ENCODE results near the gene SLC6A6.
"Not testable (repeated sequence)": the region's sequence is repeated elsewhere in the genome, so short reads cannot be mapped to it uniquely, and the experiment has no call there.

SLC6A6 gene

GRCh38 chr3:14434126-14434497 is 31.7 kb downstream of the SLC6A6 start:
- in situ Hi-C loops (cut with HindIII; ENCODE audit: low sequenced_read_pairs) = no loop called here

- in situ Hi-C loops (cut with HindIII; ENCODE audit: low sequenced_read_pairs) = no loop called here
Observed at GRCh38 chr3:14434498-14435151, 32.2 kb downstream of the SLC6A6 start.

DNA sequence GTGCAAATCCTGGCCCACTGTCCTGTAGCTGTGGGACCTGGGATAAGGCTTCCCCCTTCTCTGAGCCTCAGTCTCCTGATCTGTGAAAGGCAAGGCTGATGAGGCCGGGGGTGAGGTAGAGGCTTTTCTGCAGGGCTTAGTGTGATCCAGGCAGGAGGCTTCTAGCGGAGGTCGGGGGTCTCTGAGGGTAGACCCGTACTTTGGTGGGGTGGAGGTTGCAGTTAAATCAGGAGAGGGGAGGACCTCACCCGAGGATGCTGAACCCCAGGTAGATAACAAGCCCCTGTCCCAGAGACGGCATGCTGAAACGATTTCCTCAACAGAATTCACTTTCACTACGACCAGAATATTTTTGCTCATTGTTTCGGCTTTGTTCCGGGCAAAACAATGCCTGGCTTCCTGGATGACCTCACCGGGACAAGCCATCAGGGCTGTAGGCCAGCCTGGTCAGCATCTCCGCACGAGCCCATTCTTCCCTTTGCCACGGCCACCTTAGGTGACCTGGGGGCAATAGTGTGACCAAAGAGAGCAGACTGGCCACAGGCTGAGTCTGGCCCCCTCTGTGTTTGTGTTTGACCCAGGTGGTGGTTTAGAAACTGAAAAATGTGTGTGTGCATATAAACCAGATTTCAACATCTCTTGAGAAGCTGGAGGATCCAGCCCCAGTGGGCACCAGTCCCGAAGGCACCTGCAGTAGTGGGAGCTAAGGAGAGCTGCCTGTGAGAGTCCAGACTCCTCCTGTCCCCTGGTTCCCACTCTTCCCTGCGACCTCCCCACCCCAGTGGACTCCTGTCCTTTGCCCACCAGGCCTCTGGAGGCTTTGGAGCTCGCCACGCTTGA is 33.0 kb downstream of the SLC6A6 start:
- in situ Hi-C loops (cut with HindIII; ENCODE audit: low sequenced_read_pairs) = no loop called here

DNA sequence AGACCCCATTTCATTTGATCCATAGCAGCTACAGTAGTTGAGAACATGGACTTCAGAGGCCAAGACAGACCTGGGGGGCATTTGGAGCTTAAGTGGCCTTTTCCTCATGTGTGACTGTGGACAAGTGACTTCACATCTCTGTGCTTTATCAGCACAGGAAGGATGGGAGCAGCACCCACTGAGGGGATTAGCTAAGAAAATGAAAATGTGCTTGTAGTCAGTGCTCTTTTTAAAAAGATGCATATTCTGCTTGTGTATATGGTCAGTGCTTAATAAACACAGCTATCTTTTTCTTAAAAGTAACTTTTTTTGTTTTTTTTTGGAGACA is 34.5 kb downstream of the SLC6A6 start:
- in situ Hi-C loops (cut with HindIII; ENCODE audit: low sequenced_read_pairs) = no loop called here

GRCh38 chr3:14437705-14438104 is 35.3 kb downstream of the SLC6A6 start:
- in situ Hi-C loops (cut with HindIII; ENCODE audit: low sequenced_read_pairs) = not testable (repeated sequence)

GRCh38 chr3:14438262-14438661 is 35.9 kb downstream of the SLC6A6 start:
- in situ Hi-C loops (cut with HindIII; ENCODE audit: low sequenced_read_pairs) = no loop called here

DNA sequence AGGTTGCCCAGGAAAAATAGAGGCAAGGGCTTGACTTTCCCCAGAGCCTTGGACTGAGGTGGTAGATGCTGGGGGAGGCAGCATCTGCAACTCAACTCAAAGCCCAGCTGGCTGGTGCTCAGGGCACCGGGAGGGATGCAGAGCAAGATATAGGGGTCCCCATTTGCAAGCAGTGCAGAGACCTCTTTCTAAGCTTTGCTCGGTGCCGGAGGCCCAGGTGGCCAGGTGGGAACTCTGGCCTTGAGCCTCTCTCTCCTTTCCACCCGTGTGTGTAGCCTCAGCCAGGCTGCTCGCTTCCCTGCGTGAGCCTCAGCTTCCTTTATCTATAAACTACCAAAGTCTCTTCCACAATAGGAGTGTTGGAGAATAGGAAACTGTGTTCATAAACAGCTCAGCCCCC is 36.5 kb downstream of the SLC6A6 start:
- in situ Hi-C loops (cut with HindIII; ENCODE audit: low sequenced_read_pairs) = no loop called here

DNA sequence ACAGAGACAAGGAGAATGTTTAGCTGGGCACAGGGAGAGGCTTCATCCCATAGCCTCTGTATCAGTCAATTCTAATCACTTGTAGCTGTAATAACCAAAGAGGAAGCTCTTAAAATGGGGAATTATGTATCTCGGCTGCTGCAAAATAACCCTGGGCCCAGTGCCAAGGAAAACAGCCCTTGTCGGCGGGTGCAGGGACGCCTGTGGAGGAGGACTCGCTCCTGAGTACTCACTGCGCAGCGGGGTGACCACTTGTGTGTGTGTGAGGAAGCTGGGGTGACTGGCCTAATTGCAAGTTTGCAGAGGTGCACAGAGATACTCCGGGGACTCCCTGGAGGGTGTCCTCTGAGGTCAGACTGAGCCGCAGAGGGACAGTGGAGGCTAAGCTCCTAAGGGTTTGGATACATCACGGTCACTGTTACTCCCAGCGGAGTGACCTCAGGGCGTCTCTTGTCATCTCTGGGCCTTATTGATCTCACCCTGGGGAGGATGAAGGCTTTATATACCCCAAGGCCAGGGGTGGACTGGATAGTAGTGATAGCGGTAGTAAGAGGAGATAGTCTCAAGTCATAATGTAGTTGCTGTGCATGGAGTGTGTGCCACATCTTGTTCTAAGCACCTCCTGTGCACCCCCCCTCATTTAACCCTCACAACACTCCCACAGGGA is 37.2 kb downstream of the SLC6A6 start:
- in situ Hi-C loops (cut with HindIII; ENCODE audit: low sequenced_read_pairs) = no loop called here

GRCh38 chr3:14440168-14440518 is 37.7 kb downstream of the SLC6A6 start:
- in situ Hi-C loops (cut with HindIII; ENCODE audit: low sequenced_read_pairs) = no loop called here

DNA sequence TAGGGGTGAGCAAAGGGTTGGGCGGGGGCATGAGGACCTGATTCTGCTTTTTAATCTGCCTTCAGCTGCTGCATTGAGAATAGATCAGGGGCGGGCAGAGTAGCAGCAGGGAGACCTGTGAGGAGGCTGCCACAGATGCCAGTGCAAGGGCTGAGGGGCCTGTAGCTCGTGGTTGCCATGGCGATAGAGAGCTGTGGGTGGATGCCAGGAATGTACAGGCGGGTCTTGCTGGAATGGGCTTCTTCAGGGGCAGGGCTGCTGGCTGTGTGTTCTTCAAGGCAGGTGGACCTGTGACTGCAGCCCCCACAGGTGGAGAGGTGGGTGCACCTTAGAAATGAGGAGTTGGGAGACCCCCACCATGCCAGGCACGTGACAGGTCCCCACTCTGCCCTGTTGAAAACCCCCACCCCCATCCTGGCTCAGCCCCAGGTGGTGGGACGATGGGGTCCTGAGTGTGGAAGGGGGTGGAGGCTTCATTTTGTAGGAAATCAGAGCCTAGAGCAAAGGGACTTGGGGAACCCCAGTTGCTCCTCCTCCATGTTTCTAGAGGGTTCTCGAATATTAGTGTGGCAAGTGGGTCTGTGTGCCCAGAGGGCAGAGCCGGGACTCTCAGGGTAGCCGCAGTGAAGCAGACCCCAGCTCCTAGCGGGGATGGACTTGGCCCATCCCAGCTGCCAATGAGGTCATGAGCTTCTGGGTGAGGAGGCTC is 38.3 kb downstream of the SLC6A6 start:
- in situ Hi-C loops (cut with HindIII; ENCODE audit: low sequenced_read_pairs) = no loop called here

DNA sequence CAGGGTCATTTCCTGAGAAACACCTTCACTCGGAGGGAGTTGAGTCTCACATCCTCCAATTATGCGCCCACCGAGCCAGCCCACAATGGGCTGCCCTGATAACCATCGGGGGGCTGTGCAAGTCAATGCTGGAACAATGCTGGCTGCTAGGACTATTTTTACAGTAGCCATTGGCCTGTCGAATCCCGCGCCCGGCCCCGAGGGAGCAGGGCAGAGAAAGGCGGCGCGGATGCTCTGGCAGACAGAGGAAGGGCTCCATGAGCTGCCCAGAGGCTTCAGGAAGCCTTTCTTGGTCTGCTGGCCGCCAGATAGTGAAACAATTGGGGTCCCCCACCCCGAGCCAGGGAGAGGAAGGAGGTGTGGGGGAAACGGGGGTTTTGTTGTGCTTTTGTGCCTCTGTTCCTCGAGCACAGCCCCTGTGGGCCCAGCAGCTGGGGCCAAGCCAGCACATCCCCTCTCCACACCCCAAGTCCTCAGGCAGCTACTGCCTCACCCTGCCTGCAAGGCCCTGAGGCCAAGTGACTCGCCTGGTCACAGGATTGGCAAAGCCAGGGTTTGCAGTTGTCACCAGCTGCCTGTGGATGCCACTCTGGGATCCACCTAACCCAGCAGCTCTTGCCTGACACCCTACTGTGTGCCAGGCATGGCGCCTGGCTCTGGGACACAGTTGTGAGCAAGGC is 39.0 kb downstream of the SLC6A6 start:
- in situ Hi-C loops (cut with HindIII; ENCODE audit: low sequenced_read_pairs) = no loop called here

GRCh38 chr3:14441920-14442300 is 39.5 kb downstream of the SLC6A6 start:
- in situ Hi-C loops (cut with HindIII; ENCODE audit: low sequenced_read_pairs) = no loop called here

GRCh38 chr3:14444380-14444779 is 42.0 kb downstream of the SLC6A6 start:
- in situ Hi-C loops (cut with HindIII; ENCODE audit: low sequenced_read_pairs) = no loop called here

DNA sequence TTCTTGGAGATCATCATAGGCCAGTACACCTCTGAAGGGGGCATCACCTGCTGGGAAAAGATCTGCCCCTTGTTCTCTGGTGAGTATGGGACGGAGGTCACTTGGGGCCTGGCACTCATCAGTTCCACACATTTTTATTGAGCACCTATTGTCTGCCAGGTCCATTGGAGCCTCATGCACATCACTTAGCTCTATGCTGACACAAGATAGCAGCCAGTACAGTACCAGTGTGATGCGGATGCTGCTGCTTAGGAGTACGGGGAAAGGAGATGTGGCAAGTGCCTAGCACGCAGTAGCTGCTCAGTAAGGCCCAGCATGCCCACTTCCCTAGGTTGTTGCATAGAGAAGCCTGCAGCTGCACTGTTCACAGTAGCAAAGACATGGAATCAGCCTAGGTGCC is 43.4 kb downstream of the SLC6A6 start:
- in situ Hi-C loops (cut with HindIII; ENCODE audit: low sequenced_read_pairs) = no loop called here

DNA sequence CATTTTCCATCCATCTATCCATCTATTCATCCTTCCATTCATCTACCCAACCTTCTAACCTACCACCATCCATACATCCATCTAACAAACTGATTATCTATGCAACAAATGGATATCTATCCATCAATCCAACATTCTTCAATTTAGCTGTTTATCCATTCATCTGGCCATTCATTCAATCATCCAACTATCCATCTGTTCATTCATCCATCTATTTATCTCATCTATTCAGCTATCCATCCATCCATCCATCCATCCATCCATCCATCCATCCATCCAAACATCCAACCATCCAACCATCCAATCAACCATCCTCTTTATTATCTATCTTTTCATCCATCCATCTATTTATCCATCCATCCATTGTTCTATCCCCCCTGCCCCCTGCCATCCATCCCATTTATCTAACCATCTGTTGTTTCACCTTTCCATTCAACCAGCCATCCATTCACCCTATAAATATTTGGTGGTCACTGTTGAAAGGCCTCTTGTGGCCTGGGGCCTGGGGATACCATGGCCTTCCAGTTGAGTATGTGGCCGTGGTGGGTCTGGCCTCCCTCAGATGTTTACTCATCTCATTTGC is 44.7 kb downstream of the SLC6A6 start:
- in situ Hi-C loops (cut with HindIII; ENCODE audit: low sequenced_read_pairs) = no loop called here

DNA sequence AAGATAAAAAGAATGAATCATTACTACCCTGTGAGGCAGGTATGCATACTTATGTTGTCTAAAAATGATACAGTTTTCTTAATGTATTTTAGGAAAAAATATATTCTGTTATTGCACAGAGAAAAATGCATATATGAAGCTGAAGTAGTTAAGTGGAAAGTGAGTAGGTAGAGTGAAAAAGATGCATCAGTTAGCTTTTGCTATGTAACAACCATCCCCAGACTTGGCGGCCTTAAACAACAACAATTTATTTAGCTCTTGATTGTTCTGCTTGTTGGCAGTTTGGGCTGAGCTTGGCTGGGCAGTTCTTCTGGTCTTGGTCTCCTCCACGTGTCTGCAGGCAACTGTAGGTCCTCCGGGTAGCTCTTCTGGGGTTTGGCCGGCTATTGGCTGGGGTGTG is 45.7 kb downstream of the SLC6A6 start:
- in situ Hi-C loops (cut with HindIII; ENCODE audit: low sequenced_read_pairs) = no loop called here

- in situ Hi-C loops (cut with HindIII; ENCODE audit: low sequenced_read_pairs) = no loop called here
Observed at GRCh38 chr3:14448756-14449727, 46.6 kb downstream of the SLC6A6 start.

- in situ Hi-C loops (cut with HindIII; ENCODE audit: low sequenced_read_pairs) = loop anchor here (5.0 to 10.0 kb wide), 2 partner anchors 48 to 246 kb away; partner anchors contain the start of gene SLC6A6
Observed at GRCh38 chr3:14450506-14450905, 48.1 kb downstream of the SLC6A6 start.

- in situ Hi-C loops (cut with HindIII; ENCODE audit: low sequenced_read_pairs) = loop anchor here (5.0 to 10.0 kb wide), 2 partner anchors 49 to 246 kb away; partner anchors contain the start of gene SLC6A6
Observed at GRCh38 chr3:14450922-14451606, 48.7 kb downstream of the SLC6A6 start.
